Measurements from ENCODE around the gene CTIF.
A peak's percentile ranks its signal among the peaks of the same experiment; 100 is the strongest.

Gene CTIF

GRCh38 chr18:48732767-48733424, 194.1 kb downstream of the CTIF start:
- Histone ChIP-seq H3K27me3 (no peaks in the 10 kb centered on the region), H3K9ac (no peak overlapping the region), H3K27ac (no peak overlapping the region), H3K4me2 (no peak overlapping the region), H4K20me1 (0 out of 2 replicates have a peak, but pooled peaks cover 7% of the 10 kb centered on the region), H3K36me3 (peaks cover 4% of the 10 kb centered on the region; the same call in 1 of the 2 replicates), H3K4me3 (no peak overlapping the region), H3K4me1 (peaks cover 21% of the 10 kb centered on the region), H3K9me3 (no peaks in the 10 kb centered on the region)
- no peak for TF ChIP-seq Cebpa-rat (IDR thresholded peaks at IDR 0.05)

DNA sequence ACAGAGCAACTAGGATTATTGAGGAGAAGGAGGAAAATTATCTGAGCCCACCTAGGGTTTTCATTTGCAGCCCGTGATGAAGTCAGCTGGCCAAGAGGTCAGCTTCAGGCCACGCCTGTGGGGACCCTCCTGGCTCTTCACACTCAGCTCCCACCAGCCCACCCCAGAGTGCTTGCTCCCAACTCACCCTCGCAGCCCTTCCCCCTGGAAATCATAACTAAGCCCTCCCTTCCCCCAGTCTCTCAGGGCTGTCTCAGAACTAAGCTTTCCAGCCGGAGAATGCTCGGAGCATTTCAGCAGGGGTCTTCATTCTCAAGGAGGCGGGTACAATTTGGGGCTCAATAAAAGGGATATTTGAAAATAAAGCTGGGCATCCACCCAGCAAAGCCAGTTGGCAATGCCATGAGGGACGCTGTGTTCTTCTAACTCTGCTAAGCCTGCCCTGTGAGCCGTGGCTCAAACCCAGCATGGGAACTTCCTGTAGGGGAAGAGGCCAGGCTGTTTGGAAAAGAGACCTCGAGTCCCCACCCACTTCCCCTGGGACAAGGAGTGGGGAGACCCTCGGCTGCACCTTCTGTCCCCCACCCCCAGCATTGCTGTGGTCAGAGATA, 194.9 kb downstream of the CTIF start:
- H3K4me2 ChIP-seq = no peak overlapping the region
- 0 out of 2 replicates have a peak, but pooled peaks cover 7% of the 10 kb centered on the region for H4K20me1 ChIP-seq
- no peak overlapping the region for H3K9ac ChIP-seq
- peaks cover 4% of the 10 kb centered on the region; the same call in 1 of the 2 replicates for H3K36me3 ChIP-seq
- TF ChIP-seq Cebpa-rat (IDR thresholded peaks at IDR 0.05) = no peak
- peaks cover 21% of the 10 kb centered on the region for H3K4me1 ChIP-seq
- H3K9me3 ChIP-seq = no peaks in the 10 kb centered on the region
- H3K27me3 ChIP-seq = no peaks in the 10 kb centered on the region
- H3K4me3 ChIP-seq = no peak overlapping the region
- H3K27ac ChIP-seq = no peak overlapping the region

- Histone ChIP-seq H3K9me3 (no peaks in the 10 kb centered on the region), H4K20me1 (0 out of 2 replicates have a peak, but pooled peaks cover 7% of the 10 kb centered on the region), H3K36me3 (peaks cover 1% of the 10 kb centered on the region; the same call in 1 of the 2 replicates), H3K4me1 (peaks cover 21% of the 10 kb centered on the region), H3K27ac (no peak overlapping the region), H3K4me2 (no peak overlapping the region), H3K27me3 (no peaks in the 10 kb centered on the region), H3K4me3 (no peak overlapping the region), H3K9ac (no peak overlapping the region)
- TF ChIP-seq Cebpa-rat (IDR thresholded peaks at IDR 0.05) = no peak
Measured at GRCh38 chr18:48734460-48734859, 195.6 kb downstream of the CTIF start.

DNA sequence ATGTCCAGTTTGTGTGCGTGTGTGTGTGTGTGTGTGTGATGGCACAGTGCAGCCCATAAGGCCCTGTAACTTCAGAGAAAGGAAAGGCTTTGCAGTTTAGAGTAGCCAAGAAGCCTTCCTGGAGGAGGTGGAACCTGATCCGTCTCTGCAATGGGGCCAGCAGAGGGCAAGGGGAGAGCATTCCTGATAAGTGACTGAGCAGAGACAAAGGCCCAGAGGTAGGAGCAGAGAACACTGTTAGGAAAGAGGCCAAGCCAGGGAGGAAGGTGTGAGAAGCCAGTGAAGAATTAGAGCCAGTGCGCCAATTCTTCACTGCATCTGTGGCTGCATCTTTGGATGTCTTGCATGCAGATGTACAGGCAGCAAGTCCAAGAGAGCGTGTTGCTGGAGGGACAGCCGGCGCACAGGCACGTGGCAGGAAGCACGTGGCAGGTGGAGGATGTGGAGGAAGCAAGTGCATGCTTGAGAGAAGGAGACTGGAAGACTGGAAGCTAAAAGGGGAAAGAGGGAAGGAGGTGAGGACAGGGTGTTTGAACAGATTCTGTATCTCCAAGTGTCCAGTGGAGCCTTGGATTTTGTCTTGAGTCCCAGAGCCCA, 196.3 kb downstream of the CTIF start:
- Histone ChIP-seq H3K4me3 (no peak overlapping the region), H3K4me2 (peak overlapping the region; percentile 31; the same call in 1 of the 2 replicates), H3K27ac (no peak overlapping the region), H3K36me3 (no peaks in the 10 kb centered on the region; the same call in 1 of the 2 replicates), H3K9ac (no peak overlapping the region), H4K20me1 (0 out of 2 replicates have a peak, but pooled peaks cover 7% of the 10 kb centered on the region), H3K4me1 (peaks cover 21% of the 10 kb centered on the region), H3K27me3 (no peaks in the 10 kb centered on the region), H3K9me3 (no peaks in the 10 kb centered on the region)
- no peak for TF ChIP-seq Cebpa-rat (IDR thresholded peaks at IDR 0.05)

DNA sequence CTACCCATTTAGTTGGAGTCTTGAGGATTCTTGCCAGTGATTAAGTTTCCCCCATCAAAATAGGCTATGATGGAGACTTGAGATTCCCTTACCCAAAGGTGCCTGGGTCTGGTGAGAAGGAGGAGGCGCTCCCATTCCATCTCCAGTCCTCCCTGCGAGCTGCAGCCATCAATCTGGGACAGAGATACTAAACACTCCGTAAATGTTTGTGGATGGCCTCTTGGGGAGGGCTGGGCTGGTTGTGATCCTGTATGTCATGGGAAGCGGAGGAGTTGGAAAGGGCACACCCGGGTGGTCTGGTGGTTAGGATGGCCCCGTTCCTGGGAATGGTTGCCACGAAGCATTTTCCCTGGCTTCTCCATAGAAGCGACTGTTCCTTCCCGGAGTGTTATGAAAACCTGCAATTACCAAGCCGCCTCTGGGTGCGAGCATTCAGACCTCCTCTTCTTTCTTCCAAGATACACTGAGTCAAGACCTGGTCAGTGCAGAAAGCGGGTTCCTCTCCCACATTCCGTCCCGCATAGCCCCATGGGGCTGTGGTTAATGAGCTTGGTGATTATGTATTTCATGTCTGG, 196.9 kb downstream of the CTIF start:
- Histone ChIP-seq H3K4me1 (peaks cover 21% of the 10 kb centered on the region), H3K4me3 (no peak overlapping the region), H3K9ac (no peak overlapping the region), H3K9me3 (no peaks in the 10 kb centered on the region), H3K4me2 (peak overlapping the region; percentile 31; the same call in 1 of the 2 replicates), H4K20me1 (0 out of 2 replicates have a peak, but pooled peaks cover 7% of the 10 kb centered on the region), H3K27ac (no peak overlapping the region), H3K36me3 (no peaks in the 10 kb centered on the region; the same call in 1 of the 2 replicates), H3K27me3 (no peaks in the 10 kb centered on the region)
- no peak for TF ChIP-seq Cebpa-rat (IDR thresholded peaks at IDR 0.05)

DNA sequence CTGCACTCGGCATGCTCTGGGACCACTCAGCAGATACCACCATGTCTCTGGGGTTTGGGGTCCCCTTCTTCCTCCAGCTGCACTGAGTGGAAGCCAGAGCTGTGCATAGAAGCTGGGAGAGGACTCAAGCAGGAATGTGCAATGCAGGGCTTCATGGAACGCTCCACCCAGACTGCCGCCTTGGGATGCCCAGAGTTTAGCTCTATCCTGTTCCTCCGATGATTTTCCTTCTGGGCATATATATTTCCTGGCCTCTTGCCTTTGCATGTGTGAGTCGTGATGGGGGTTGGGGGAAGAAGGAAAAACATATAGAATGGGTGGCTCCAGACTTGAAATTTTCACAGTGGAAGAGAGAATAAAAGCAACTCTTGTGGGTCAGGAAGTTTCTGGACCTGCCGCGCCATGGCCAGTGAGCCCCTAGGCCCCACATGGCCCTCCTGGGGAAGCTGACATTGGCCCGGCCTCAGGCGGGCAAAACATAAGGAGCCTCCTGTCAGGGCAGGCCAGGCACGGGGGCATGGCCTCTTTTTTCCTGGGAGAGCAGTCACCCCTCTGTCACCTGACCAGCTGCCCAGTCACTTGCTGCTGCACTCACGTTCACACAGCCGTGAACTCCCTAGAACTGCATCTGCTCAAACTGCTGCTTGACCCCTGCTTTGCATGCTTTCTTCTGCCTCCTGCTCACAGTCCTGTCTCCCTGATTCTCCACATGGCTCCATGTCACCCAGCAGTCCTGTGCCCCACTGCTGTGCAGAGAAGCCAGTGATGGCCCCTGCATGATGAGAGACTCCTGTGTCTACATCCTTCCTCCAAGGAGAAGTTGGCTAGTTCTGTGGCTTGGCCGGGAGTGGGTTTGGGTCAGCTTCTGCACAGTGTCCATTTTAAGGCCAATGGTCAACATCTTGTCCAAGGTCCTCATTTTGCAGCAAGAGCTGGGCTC, 197.8 kb downstream of the CTIF start:
- Histone ChIP-seq H3K27ac (no peak overlapping the region), H3K4me1 (peaks cover 21% of the 10 kb centered on the region), H3K27me3 (no peaks in the 10 kb centered on the region), H3K4me2 (no peak overlapping the region), H3K9me3 (no peaks in the 10 kb centered on the region), H3K4me3 (no peak overlapping the region), H4K20me1 (0 out of 2 replicates have a peak, but pooled peaks cover 7% of the 10 kb centered on the region), H3K36me3 (no peaks in the 10 kb centered on the region; the same call in 1 of the 2 replicates), H3K9ac (no peak overlapping the region)
- no peak for TF ChIP-seq Cebpa-rat (IDR thresholded peaks at IDR 0.05)

- Histone ChIP-seq H4K20me1 (0 out of 2 replicates have a peak, but pooled peaks cover 7% of the 10 kb centered on the region), H3K9ac (no peak overlapping the region), H3K27me3 (no peaks in the 10 kb centered on the region), H3K4me1 (peaks cover 11% of the 10 kb centered on the region), H3K4me3 (no peak overlapping the region), H3K4me2 (no peak overlapping the region), H3K36me3 (no peaks in the 10 kb centered on the region; the same call in 1 of the 2 replicates), H3K9me3 (no peaks in the 10 kb centered on the region), H3K27ac (no peak overlapping the region)
- TF ChIP-seq Cebpa-rat (IDR thresholded peaks at IDR 0.05) = no peak
Measured at GRCh38 chr18:48739266-48740067, 200.6 kb downstream of the CTIF start.

DNA sequence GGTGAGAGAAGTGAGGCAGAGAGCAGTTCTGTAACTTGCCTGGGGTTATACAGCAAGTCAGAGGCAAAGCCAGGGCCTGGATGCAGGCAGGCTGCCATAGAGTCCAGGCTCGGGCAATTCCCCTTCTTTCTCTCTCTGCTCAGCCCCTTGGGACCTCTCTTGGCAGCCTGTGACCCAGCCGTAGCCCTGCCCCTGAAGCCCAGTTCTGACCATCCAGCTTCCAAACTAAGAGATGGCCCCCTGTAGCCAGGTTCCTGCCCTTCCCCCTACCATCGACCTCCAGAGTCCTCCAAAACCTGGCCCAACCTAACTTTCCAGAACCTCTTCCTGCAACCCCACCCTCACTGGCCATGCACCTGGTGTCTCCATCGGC, 201.2 kb downstream of the CTIF start:
- Histone ChIP-seq H3K27ac (no peak overlapping the region), H3K4me3 (no peak overlapping the region), H3K36me3 (no peaks in the 10 kb centered on the region; the same call in 1 of the 2 replicates), H3K4me1 (peaks cover 7% of the 10 kb centered on the region), H4K20me1 (0 out of 2 replicates have a peak, but pooled peaks cover 7% of the 10 kb centered on the region), H3K9me3 (no peaks in the 10 kb centered on the region), H3K4me2 (no peak overlapping the region), H3K9ac (no peak overlapping the region), H3K27me3 (no peaks in the 10 kb centered on the region)
- no peak for TF ChIP-seq Cebpa-rat (IDR thresholded peaks at IDR 0.05)
